Esophagus squamous epithelium (tissue), 4 donors: ENCODE data around the gene CLOCK.

ENCODE experiments used
- POLR2A ChIP-seq, 4 donors: fragments of 450-650 bp; IDR thresholded peaks; one replicate each; pipeline ENCODE4 v1.6.1; 2017; ENCODE audit warnings: antibody characterized with exemption in 4 of 4, mild to moderate bottlenecking in 4 of 4, moderate library complexity in 3 of 4
- TF ChIP-seq, protein P1 (sequence below), 6 experiments: fragments of 450-650 bp in 4 of 6; fragments of 200-600 bp in 2 of 6; sonication (generic) in 2 of 6; IDR thresholded peaks; one replicate each; pipeline ENCODE4 v1.5.1; 2016 to 2019; ENCODE audit warnings: antibody characterized with exemption in 6 of 6, mild to moderate bottlenecking in 4 of 6, moderate library complexity in 4 of 6

DNA sequence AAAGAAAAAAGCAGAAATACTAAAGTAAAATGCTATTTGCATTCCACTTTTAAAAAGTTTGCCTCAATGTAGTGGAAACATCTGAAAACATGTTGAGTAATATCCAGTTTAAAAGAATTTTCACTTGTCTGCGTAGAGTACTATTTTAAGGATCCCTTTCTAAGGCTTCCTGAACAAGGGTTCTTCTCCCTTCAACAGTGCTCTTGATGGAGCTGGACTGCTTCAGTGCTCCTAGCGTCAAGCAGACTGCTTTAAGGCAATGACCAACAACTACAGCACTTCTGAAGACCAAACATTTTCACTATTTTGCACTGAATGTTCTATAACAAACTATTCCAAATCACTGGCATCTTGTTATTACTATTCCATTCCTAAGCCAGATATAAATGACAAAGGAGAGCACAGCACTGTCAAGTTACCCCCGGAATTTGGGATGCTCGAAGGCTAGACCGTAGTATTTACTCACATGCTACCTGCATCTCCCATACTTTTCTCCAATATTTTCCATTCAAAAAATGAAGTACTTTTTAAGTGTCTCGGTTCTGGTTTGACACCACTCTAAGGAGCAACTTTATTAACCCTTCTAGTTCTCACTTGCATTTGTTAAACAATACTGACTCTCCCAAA, 114.9 kb downstream of the CLOCK start:
- TF ChIP-seq, protein P1, sequence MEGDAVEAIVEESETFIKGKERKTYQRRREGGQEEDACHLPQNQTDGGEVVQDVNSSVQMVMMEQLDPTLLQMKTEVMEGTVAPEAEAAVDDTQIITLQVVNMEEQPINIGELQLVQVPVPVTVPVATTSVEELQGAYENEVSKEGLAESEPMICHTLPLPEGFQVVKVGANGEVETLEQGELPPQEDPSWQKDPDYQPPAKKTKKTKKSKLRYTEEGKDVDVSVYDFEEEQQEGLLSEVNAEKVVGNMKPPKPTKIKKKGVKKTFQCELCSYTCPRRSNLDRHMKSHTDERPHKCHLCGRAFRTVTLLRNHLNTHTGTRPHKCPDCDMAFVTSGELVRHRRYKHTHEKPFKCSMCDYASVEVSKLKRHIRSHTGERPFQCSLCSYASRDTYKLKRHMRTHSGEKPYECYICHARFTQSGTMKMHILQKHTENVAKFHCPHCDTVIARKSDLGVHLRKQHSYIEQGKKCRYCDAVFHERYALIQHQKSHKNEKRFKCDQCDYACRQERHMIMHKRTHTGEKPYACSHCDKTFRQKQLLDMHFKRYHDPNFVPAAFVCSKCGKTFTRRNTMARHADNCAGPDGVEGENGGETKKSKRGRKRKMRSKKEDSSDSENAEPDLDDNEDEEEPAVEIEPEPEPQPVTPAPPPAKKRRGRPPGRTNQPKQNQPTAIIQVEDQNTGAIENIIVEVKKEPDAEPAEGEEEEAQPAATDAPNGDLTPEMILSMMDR (IDR thresholded peaks at IDR 0.05) = no peak
- TF ChIP-seq POLR2A (IDR thresholded peaks at IDR 0.05) = no peak
